B cell (primary cell): ENCODE data around the gene CCDC192. TPM values are rescaled to one million over a fixed set of nuclear protein-coding genes. Genes with fewer than 3 reads are reported as not detected.

Source experiments
- ATAC-seq: fragments of 200-7000 bp; cut with Tn5 transposase; one replicate; pipeline ENCODE4 v1.10.0; 2021; ENCODE audit warnings: low read depth, mild to moderate bottlenecking, moderate number of reproducible peaks, moderate library complexity
- CTCF ChIA-PET: fragments of 350-600 bp; sonication (Branson Sonifier 250); formaldehyde crosslinking; loops from one replicate; lab custom pipeline; 2021; ENCODE audit warnings: antibody characterized with exemption, inconsistent platforms; lab: Charles Lee
- POLR2A ChIA-PET: fragments of 350-600 bp; sonication (Branson Sonifier 250); formaldehyde crosslinking; loops from one replicate; lab custom pipeline; 2021; ENCODE audit warnings: antibody characterized with exemption; lab: Charles Lee
- DNase-seq: peaks from one replicate; pipeline ENCODE4 v3.0.0; 2013
- H2AFZ ChIP-seq: 2 replicates; pipeline ENCODE4 v1.6.1; 2012; ENCODE audit warnings: mild to moderate bottlenecking, low read depth, low read length; ENCODE audit not compliant: insufficient read depth, poor library complexity, severe bottlenecking
- H3K27ac ChIP-seq, 2 donors: 1 replicate in 1 of 2; 2 replicates in 1 of 2; pipeline ENCODE4 v1.5.1; 2012 to 2013; ENCODE audit warnings: low read length in 2 of 2, mild to moderate bottlenecking in 2 of 2, moderate library complexity in 1 of 2
- H3K27me3 ChIP-seq, 4 experiments: fragments of 200-600 bp in 1 of 4; sonication (generic) in 1 of 4; replicated peaks in 1 of 4; 1 replicate in 2 of 4; 2 replicates in 2 of 4; pipeline versions ENCODE4 v1.6.1 to v1.7.0; 2013 to 2016; ENCODE audit warnings: low read length in 3 of 4, mild to moderate bottlenecking in 2 of 4, mixed read lengths in 1 of 4, moderate library complexity in 1 of 4; ENCODE audit not compliant: insufficient read depth in 4 of 4, control insufficient read depth in 3 of 4; ENCODE audit errors: control extremely low read depth in 1 of 4
- H3K36me3 ChIP-seq, 2 experiments: replicated peaks in 1 of 2; 1 replicate in 1 of 2; 2 replicates in 1 of 2; pipeline versions ENCODE4 v1.6.1 to v1.7.1; 2013; ENCODE audit warnings: low read length in 1 of 2; ENCODE audit not compliant: insufficient read depth in 2 of 2, control insufficient read depth in 1 of 2; ENCODE audit errors: control extremely low read depth in 1 of 2, extremely low read depth in 1 of 2
- H3K4me1 ChIP-seq, 2 donors: fragments of 200-600 bp in 1 of 2; sonication (generic) in 1 of 2; 1 replicate in 1 of 2; 2 replicates in 1 of 2; pipeline versions ENCODE4 v1.5.1 to v1.6.1; 2013 to 2017; ENCODE audit warnings: low read length in 2 of 2; ENCODE audit not compliant: control insufficient read depth in 2 of 2, insufficient read depth in 2 of 2
- H3K4me2 ChIP-seq: replicated peaks from 2 replicates; pipeline ENCODE3; 2012; ENCODE audit warnings: mild to moderate bottlenecking, low read depth, low read length; ENCODE audit not compliant: poor library complexity, severe bottlenecking
- H3K4me3 ChIP-seq, 5 experiments: fragments of 200-600 bp in 1 of 5; sonication (generic) in 1 of 5; 1 replicate in 3 of 5; 2 replicates in 2 of 5; pipeline versions ENCODE4 v1.5.1 to v1.7.0; 2011 to 2016; ENCODE audit warnings: low read length in 4 of 5, mild to moderate bottlenecking in 4 of 5, low read depth in 2 of 5, control low read depth in 1 of 5, moderate library complexity in 1 of 5; ENCODE audit not compliant: insufficient read depth in 1 of 5; ENCODE audit errors: control extremely low read depth in 1 of 5, extremely low read depth in 1 of 5
- H3K79me2 ChIP-seq: fragments of 200-600 bp; sonication (generic); one replicate; pipeline ENCODE4 v1.6.0; 2016; ENCODE audit warnings: low read length; ENCODE audit not compliant: control insufficient read depth, insufficient read depth
- H3K9ac ChIP-seq: fragments of 200-600 bp; sonication (generic); 2 replicates; pipeline ENCODE4 v1.6.1; 2017; ENCODE audit warnings: mild to moderate bottlenecking, low read length, moderate library complexity
- H3K9me3 ChIP-seq, 3 donors: one replicate each; pipeline versions ENCODE4 v1.6.1 to v1.7.1; 2013; ENCODE audit warnings: low read length in 2 of 3; ENCODE audit not compliant: control insufficient read depth in 2 of 3, insufficient read depth in 1 of 3; ENCODE audit errors: control extremely low read depth in 1 of 3
- H4K20me1 ChIP-seq: 2 replicates; pipeline ENCODE4 v1.6.0; 2012; ENCODE audit warnings: mild to moderate bottlenecking, low read length; ENCODE audit not compliant: insufficient read depth, control insufficient read depth, poor library complexity, severe bottlenecking
- H3K27ac Mint-ChIP-seq: one replicate; pipeline ENCODE4 v1.8.0; 2021; ENCODE audit warnings: mixed read lengths
- H3K27me3 Mint-ChIP-seq: one replicate; pipeline ENCODE4 v1.8.0; 2021; ENCODE audit warnings: mixed read lengths
- H3K4me1 Mint-ChIP-seq: one replicate; pipeline ENCODE4 v1.8.0; 2021; ENCODE audit warnings: mixed read lengths
- H3K4me3 Mint-ChIP-seq: one replicate; pipeline ENCODE4 v1.8.0; 2021; ENCODE audit warnings: mixed read lengths
- H3K9me3 Mint-ChIP-seq: one replicate; pipeline ENCODE4 v1.8.0; 2022; ENCODE audit warnings: mixed read lengths; ENCODE audit not compliant: insufficient read depth
- EZH2 ChIP-seq: IDR thresholded peaks from 2 replicates; pipeline ENCODE4 v1.6.1; 2012; ENCODE audit warnings: borderline replicate concordance, low read depth, mild to moderate bottlenecking, moderate library complexity, low read length; ENCODE audit not compliant: insufficient read depth, poor library complexity, severe bottlenecking
- WGBS: methylation state at CpG from one replicate; pipeline ENCODE4 v1.1.5; 2013; ENCODE audit warnings: missing lambda C conversion rate; ENCODE audit not compliant: insufficient coverage; 5-methylcytosine and 5-hydroxymethylcytosine counted together
- intact Hi-C: fragments of 100-400 bp; cut with micrococcal nuclease; formaldehyde crosslinking; loops from one replicate; pipeline ENCODE4 v1.10.0; 2022
- polyA plus RNA-seq: library from polyadenylated mRNA; depleted of rRNA; stranded (reverse); fragments of >200 nt; gene quantifications from 2 replicates; pipeline ENCODE4 v1.2.3, GENCODE V29; 2012
- total RNA-seq, 2 donors: library from RNA; stranded (reverse); fragments of 120-200 nt in 1 of 2; gene quantifications; 1 replicate in 1 of 2; 2 replicates in 1 of 2; pipeline versions ENCODE4 v1.2.3 to v1.2.4, GENCODE V29; 2013 to 2022
- TF ChIP-seq, protein P1 (sequence below): fragments of 200-600 bp; IDR thresholded peaks from one replicate; pipeline ENCODE4 v1.8.0; 2022; ENCODE audit warnings: antibody characterized with exemption, mild to moderate bottlenecking

CCDC192 gene
- total and polyA plus RNA-seq, 2 donors (not counting 1 experiment from before 2014, with no cell fraction given): not detected

DNA sequence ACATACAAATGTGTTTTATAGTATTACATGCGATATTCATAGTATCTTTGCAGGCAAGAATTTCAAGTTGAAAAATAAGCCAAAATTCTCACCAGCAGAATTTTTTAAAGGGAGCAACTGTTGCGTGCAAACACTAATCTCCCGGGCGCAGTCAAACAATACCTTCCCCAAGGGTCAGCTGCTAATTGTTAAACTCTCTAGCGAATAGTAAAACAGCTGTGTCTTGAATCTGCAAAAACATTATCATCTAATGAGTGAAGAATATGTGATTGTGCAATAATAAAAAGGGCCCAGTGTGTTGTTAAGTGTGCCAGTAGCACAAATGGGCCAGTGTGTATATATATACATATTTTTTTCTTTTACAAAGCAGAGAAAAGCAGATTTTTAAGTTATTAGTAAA, 131.4 kb downstream of the CCDC192 start:
- ATAC-seq: no peak
- POLR2A ChIA-PET: no interaction called here
- H3K4me2 ChIP-seq: no peak overlapping the region

DNA sequence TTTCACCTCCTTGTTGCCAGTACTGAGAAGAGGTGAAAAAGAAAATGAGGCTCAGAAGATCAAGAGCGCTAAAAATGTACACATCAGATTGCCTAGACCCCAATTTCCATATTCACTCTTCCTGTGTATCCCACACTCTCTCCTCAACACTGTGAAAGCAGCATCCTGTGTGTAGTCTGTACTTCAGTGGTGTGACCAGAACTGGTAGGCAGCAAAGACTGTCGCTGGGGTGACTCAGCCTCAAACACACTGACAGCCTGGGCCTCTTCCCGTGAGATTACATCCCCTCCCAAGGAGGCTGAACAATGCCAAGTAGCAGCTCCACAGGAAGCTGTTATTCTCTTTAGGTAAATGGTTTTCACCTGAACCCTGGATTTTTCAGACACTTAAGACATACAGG, 135.5 kb downstream of the CCDC192 start:
- H3K4me3 ChIP-seq: no peak overlapping the region
- no peaks in the 10 kb centered on the region for H3K79me2 ChIP-seq
- no peak overlapping the region for H3K9ac ChIP-seq
- ChIA-PET POLR2A (no interaction called here), CTCF (no interaction called here)
- H3K4me2 ChIP-seq: no peak overlapping the region
- Mint-ChIP-seq H3K4me1 (peaks cover 4% of the 10 kb centered on the region), H3K4me3 (no peak overlapping the region), H3K27ac (no peak overlapping the region), H3K27me3 (peaks cover 5% of the 10 kb centered on the region), H3K9me3 (no peaks in the 10 kb centered on the region)
- no peak overlapping the region for H3K27ac ChIP-seq
- intact Hi-C loops: no loop called here
- DNase-seq (no peak), ATAC-seq (no peak)
- H3K4me1 ChIP-seq: no peaks in the 10 kb centered on the region
- no peak overlapping the region for H2AFZ ChIP-seq
- peaks cover 0 to 9% (median 0%) of the 10 kb centered on the region in 3 donors for H3K9me3 ChIP-seq
- H3K36me3 ChIP-seq: no peaks in the 10 kb centered on the region
- no peaks in the 10 kb centered on the region for H4K20me1 ChIP-seq
- TF ChIP-seq, protein P1, sequence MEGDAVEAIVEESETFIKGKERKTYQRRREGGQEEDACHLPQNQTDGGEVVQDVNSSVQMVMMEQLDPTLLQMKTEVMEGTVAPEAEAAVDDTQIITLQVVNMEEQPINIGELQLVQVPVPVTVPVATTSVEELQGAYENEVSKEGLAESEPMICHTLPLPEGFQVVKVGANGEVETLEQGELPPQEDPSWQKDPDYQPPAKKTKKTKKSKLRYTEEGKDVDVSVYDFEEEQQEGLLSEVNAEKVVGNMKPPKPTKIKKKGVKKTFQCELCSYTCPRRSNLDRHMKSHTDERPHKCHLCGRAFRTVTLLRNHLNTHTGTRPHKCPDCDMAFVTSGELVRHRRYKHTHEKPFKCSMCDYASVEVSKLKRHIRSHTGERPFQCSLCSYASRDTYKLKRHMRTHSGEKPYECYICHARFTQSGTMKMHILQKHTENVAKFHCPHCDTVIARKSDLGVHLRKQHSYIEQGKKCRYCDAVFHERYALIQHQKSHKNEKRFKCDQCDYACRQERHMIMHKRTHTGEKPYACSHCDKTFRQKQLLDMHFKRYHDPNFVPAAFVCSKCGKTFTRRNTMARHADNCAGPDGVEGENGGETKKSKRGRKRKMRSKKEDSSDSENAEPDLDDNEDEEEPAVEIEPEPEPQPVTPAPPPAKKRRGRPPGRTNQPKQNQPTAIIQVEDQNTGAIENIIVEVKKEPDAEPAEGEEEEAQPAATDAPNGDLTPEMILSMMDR: no peak
- no peak for TF ChIP-seq EZH2
- 75% methylated on average over 2 of the region's 3 CpGs for WGBS
- H3K27me3 ChIP-seq: no peaks in the 10 kb centered on the region

More for the DNA sequence above, 131.4 kb downstream of the CCDC192 start:
- no peaks in the 10 kb centered on the region for H4K20me1 ChIP-seq
- no peaks in the 10 kb centered on the region for H3K79me2 ChIP-seq
- Mint-ChIP-seq H3K27me3 (peaks cover 8% of the 10 kb centered on the region), H3K4me3 (no peak overlapping the region), H3K9me3 (no peaks in the 10 kb centered on the region), H3K4me1 (no peaks in the 10 kb centered on the region), H3K27ac (no peak overlapping the region)
- DNase-seq: no peak
- H3K27ac ChIP-seq: no peak overlapping the region
- 100% methylated on average over 1 of the region's 5 CpGs for WGBS
- no peak for TF ChIP-seq EZH2
- TF ChIP-seq, protein P1: no peak
- no peaks in the 10 kb centered on the region for H3K36me3 ChIP-seq
- H3K4me3 ChIP-seq: no peak overlapping the region
- no peaks in the 10 kb centered on the region for H3K4me1 ChIP-seq
- no peaks in the 10 kb centered on the region for H3K27me3 ChIP-seq
- H3K9me3 ChIP-seq: peaks cover 0 to 9% (median 0%) of the 10 kb centered on the region in 3 donors
- H3K9ac ChIP-seq: no peak overlapping the region
- CTCF ChIA-PET: no interaction called here
- intact Hi-C loops: no loop called here
- no peak overlapping the region for H2AFZ ChIP-seq
